Type B pancreatic cell (in vitro differentiated cells): ENCODE data around the gene CDC42EP3. TPM values are rescaled to one million over a fixed set of nuclear protein-coding genes. Genes with fewer than 3 reads are reported as not detected.

Experiments
- DNase-seq: peaks from one replicate; pipeline ENCODE4 v3.0.0; 2021; ENCODE audit warnings: mixed read lengths; ENCODE audit not compliant: unreplicated experiment; ENCODE audit errors: extremely low spot score
- H3K27ac Mint-ChIP-seq: 2 replicates; pipeline ENCODE4 v1.8.0; 2021; ENCODE audit warnings: mild to moderate bottlenecking, mixed read lengths
- H3K27me3 Mint-ChIP-seq: 2 replicates; pipeline ENCODE4 v1.8.0; 2021; ENCODE audit warnings: mixed read lengths
- H3K36me3 Mint-ChIP-seq: 2 replicates; pipeline ENCODE4 v1.8.0; 2021; ENCODE audit warnings: mixed read lengths
- H3K4me1 Mint-ChIP-seq: one replicate; pipeline ENCODE4 v1.8.0; 2021; ENCODE audit warnings: mixed read lengths; ENCODE audit not compliant: unreplicated experiment
- H3K4me3 Mint-ChIP-seq: 2 replicates; pipeline ENCODE4 v1.8.0; 2021; ENCODE audit warnings: mild to moderate bottlenecking, mixed read lengths
- H3K9me3 Mint-ChIP-seq: 2 replicates; pipeline ENCODE4 v1.8.0; 2021; ENCODE audit warnings: mixed read lengths
- CTCF ChIP-seq: fragments of 200-600 bp; sonication (generic); conservative IDR thresholded peaks from 2 replicates; pipeline ENCODE4 v1.5.0; 2021; ENCODE audit warnings: antibody characterized with exemption, mild to moderate bottlenecking
- total RNA-seq: library from RNA; stranded (reverse); gene quantifications from 2 replicates; pipeline ENCODE4 v1.2.1, GENCODE V29; 2021; ENCODE audit warnings: low replicate concordance

Gene CDC42EP3
- total RNA-seq, 1 donor from 2014 or later: 43.7 TPM

- DNase-seq: no peak
- Mint-ChIP-seq H3K36me3 (peaks cover 18% of the 10 kb centered on the region), H3K27ac (no peak overlapping the region), H3K27me3 (peaks cover 9% of the 10 kb centered on the region), H3K4me1 (peaks cover 34% of the 10 kb centered on the region), H3K4me3 (peak overlapping the region; percentile 46), H3K9me3 (no peaks in the 10 kb centered on the region)
- no peak for TF ChIP-seq CTCF
Observed at GRCh38 chr2:37667704-37668103, 3.7 kb downstream of the CDC42EP3 start.

GRCh38 chr2:37666772-37667171, 4.7 kb downstream of the CDC42EP3 start:
- peak overlapping the region; percentile 44 for H3K4me3 Mint-ChIP-seq
- DNase-seq: no peak
- H3K27ac Mint-ChIP-seq: no peak overlapping the region
- peaks cover 22% of the 10 kb centered on the region for H3K36me3 Mint-ChIP-seq
- no peak for TF ChIP-seq CTCF
- peaks cover 36% of the 10 kb centered on the region for H3K4me1 Mint-ChIP-seq
- H3K27me3 Mint-ChIP-seq: peaks cover 8% of the 10 kb centered on the region
- H3K9me3 Mint-ChIP-seq: no peaks in the 10 kb centered on the region

GRCh38 chr2:37665604-37666362, 5.7 kb downstream of the CDC42EP3 start:
- Mint-ChIP-seq H3K27ac (peak overlapping the region; percentile 42), H3K9me3 (no peaks in the 10 kb centered on the region), H3K27me3 (peaks cover 6% of the 10 kb centered on the region), H3K4me1 (peaks cover 34% of the 10 kb centered on the region), H3K4me3 (peak overlapping the region; percentile 33), H3K36me3 (peaks cover 30% of the 10 kb centered on the region)
- DNase-seq: no peak
- TF ChIP-seq CTCF: no peak

- DNase-seq: no peak
- TF ChIP-seq CTCF: no peak
- Mint-ChIP-seq H3K27me3 (no peaks in the 10 kb centered on the region), H3K27ac (peak overlapping the region; percentile 42), H3K4me1 (peaks cover 27% of the 10 kb centered on the region), H3K9me3 (no peaks in the 10 kb centered on the region), H3K36me3 (peaks cover 32% of the 10 kb centered on the region), H3K4me3 (no peak overlapping the region)
Observed at GRCh38 chr2:37665043-37665442, 6.4 kb downstream of the CDC42EP3 start.

- Mint-ChIP-seq H3K9me3 (no peaks in the 10 kb centered on the region), H3K27me3 (no peaks in the 10 kb centered on the region), H3K4me1 (peaks cover 19% of the 10 kb centered on the region), H3K4me3 (peak overlapping the region; percentile 11), H3K36me3 (peaks cover 29% of the 10 kb centered on the region), H3K27ac (peak overlapping the region; percentile 20)
- no peak for DNase-seq
- TF ChIP-seq CTCF: no peak
Observed at GRCh38 chr2:37664231-37664643, 7.2 kb downstream of the CDC42EP3 start.
